Middle frontal gyrus (tissue), 1 donor: ENCODE data around the gene VPS4B.
"Not testable (repeated sequence)": the region's sequence is repeated elsewhere in the genome, so short reads cannot be mapped to it uniquely, and the experiment has no call there.

Experiments used
- DNase-seq: peaks from one replicate; pipeline ENCODE4 v3.0.0-alpha.2; 2015; ENCODE audit warnings: low spot score; ENCODE audit errors: extremely low spot score

VPS4B gene

DNA sequence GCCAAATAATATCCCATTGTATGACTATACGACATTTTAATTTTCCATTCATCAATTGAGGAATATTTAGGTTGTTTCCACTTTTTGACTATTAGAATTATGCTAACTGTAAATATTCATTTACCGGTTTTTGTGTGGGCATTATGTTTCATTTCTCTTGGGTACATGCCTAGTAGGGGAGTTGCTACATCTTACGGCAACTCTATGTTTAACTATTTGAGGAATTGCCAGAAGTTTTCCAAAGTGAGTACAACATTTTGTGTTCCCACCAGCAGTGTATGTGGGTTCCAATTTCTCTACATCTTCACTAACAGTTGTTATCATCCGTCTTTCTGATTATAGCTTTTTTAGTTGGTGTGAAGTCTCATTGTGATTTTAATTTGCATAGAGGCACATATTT, 53.7 kb downstream of the VPS4B start:
- no peak for DNase-seq

DNA sequence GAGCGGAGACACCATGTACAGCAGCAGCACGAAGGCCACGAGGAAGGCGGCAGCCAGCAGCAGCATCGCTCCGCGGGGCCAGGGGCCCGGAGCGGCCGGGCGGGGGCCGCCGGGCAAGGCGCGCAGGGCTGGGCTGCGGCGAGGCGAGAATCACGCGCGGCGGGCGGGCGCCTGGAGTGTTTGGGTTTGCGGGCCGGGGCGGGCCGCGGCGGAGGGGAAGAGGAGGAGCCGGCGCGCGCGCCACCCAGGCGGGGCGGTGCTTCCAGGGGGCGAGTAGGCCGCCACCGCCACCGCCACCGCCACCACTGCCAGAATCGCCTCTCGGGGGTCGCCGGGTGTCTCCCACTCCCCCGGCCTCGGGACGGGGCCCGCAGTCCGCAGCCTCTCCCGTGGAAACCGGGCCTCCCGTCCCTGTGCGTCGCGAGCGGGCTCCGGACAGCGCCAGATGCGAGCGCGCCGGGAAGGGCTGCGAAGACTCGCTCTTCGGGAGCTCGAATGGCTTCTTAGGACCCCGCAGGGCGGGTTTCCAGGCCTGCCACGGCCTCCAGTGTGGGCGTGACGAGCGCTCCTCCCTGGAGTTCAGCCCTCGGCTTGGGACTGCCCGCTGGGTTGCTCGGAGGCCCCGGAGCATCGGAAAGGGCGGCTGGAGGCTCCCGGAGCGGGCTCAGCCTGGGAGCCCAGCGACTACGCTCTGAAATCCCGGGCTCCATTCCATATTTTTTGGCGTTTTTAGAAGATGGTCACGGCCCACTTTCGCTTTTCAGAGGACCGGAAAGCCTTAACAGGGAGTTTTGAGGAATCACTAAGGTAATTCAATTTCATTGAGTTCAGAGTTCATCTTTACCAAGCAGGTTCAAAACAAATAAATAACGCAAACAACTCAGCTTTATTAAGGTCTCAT, 55.0 kb downstream of the VPS4B start, which contains the start of gene KDSR:
Gene KDSR (minus strand): TSS at position 154 of the 901 bp plus-strand sequence. CDS start 88 bp downstream, at position 66.
- peak; percentile 89 for DNase-seq

DNA sequence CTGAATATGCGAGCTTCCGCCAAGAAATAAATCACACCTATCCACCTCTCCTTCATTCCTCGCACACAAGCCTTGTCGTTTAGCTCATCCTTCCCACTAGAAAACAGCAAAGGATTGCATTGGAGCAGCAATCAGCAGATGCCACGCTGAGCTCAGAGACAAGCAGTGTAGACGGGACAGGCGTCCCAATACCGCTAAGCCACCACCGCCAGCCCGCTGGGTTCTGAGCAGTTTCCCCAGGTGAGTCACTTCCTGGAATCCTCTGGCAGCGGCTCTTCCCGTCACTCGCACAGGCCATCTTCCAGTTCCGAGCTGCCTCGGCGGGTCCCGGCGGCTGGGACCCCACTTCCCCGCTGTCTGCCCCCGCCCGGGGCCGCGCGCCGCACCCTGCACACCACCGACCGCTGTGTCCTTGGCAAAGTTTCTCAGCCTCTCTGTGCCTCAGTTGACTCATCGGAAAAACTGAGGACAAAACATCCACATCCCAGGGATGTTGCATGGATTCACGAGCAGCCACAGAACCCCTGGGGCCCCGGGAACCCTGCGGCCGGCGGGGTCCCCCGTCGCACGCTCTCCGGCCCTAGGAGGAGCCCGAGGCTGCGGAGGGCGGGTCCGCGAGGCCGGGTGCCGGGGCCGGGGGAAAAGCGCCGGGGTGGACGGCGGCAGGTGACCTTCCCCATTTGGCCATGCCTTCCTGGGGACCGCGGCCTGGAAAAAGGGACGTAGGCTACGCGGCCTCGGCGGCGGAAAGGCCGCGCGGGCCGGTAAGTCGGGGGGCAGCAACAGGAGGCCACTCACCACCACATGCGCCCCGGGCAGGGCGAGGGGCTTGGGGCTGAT, 55.8 kb downstream of the VPS4B start:
- DNase-seq: no peak

DNA sequence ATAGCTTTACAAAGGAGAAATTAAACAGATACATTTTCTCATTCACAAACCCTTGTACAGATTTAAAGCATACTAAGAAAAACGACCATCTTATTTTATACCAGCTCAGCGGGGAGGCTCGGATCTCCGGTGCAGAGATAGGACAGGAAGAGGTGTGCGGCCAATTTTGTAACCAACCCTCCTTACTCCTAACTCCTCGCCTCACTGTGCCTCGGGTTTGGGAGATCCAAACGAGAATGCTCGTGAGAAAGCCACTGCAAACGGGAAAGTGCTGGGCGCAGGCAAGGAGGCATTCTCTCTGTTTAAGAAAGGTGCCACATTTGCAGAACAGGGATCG, 56.4 kb downstream of the VPS4B start:
- DNase-seq: no peak

- no peak for DNase-seq
Observed at GRCh38 chr18:63363951-63364350, 58.3 kb downstream of the VPS4B start.

DNA sequence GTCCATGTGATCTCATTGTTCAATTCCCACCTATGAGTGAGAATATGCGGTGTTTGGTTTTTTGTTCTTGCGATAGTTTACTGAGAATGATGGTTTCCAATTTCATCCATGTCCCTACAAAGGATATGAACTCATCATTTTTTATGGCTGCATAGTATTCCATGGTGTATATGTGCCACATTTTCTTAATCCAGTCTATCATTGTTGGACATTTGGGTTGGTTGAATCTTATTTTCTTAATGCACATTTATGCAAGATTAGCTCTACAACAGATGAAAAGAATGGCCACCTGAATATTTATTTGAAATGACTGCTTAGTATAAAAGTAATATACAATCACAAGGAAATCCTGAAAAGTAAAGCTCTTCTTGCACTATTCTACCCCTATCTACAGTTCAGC, 58.9 kb downstream of the VPS4B start:
- DNase-seq: not testable (repeated sequence)

DNA sequence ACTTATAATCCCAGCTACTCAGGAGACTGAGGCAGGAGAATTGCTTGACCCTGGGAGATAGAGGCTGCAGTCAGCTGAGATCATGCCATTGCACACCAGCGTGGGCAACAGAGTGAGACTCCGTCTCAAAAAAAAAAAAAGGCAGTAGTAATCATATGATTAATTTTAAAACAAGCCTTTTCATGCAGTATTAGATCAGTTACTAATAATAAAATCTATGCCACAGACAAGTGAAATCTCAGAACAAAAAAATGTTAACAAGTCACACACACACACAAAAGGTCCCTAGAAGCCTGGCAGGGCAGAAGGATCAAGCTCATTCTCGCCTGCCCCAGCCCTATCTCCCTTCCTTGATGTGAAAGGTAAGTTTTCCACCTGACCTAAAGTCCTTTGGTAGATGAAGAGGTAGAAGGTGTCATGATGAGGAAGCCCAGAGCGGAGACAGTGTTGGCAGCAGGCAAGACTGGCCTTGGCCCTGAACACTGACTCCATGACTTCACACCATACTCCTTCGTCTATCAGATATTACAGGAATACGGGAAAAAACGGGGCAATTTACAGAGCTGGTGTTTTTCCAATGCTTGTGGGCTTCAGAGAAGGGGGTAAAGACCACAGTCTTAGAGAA, 65.9 kb downstream of the VPS4B start:
- no peak for DNase-seq

DNA sequence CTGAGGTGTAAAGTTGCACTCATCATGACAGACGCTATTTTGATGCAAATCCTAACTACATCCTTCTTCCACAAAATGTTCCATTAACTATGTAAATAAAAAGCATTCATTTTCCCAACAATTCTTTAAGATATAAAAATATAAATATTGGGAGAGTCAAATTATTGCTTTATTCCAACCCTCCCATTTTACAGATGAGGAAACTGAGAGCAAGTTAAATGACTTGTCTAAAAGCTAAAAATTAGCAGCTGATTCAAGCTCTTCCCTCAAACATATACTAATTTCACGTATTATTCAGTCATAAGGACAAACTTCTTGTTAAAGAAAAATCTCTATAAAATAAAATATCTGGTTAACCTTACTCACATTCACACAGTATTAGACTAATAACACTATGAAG, 72.0 kb downstream of the VPS4B start:
- DNase-seq: no peak

DNA sequence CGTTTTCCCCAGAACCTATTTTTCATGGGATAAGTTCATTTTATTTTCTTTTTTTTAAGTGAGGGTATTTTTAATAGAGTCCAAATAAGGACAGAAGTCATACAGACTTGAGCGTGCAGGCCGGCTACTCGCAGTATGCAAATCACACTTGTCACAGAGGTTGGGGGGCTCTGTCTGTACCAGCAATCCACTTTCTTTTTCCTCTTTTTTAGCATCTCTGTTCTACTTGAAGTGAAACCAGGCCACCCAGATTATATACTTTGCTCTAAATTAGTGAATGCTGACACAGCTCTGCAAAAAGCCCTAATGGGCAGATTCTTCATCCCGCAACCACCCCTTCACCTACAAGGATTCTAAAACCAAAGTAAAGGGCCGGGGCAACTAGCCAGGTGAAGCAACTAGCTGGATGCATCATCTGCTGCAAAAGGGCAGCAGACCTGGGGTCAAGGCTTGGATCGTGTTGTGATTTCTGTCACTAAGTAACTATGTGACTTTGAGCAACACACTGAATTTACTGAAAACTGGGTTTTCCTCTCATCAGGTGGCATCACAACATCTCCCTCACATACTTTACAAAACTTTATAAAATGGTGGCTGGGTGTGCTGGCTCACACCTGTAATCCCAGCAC, 73.7 kb downstream of the VPS4B start:
- no peak for DNase-seq

- no peak for DNase-seq
Observed at GRCh38 chr18:63346480-63347183, 75.6 kb downstream of the VPS4B start.

DNA sequence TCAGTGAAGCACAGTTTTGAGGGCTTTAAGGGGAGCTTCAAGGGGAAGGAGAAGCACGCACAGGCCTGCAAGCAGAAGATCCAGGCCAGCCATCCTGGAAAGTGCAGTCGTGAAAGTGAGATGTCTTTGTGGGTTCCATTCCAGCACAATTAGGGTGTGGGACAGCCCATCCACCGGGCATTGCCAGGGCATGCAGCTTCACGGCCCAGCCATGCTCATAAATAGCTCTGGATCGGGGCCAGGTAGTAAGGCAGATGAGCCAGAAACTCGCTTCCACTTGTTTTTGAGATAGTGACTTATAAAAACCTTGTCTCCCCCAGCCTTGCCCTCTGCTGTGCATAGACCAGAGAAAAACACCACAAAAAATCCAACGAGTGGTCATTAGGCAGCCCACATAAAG, 76.2 kb downstream of the VPS4B start:
- no peak for DNase-seq

DNA sequence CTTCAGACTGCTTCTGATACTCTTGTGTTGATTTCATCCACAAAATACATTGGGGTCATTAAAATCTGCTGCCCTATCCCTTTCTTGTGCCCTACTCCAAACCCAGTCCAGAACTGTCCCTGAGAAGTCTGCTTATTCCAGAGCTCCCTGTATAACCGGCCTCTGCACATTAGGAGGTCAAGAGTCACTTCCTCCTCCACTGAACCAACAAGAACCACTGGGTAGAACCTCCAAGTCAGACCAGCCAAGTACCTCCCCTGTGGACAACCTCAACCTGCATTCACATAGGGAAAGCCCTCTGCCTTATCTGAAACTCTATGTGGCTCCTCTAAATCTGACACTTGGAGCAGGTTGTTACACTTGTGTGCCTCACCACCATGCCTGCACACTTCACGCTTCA, 77.4 kb downstream of the VPS4B start:
- no peak for DNase-seq

DNA sequence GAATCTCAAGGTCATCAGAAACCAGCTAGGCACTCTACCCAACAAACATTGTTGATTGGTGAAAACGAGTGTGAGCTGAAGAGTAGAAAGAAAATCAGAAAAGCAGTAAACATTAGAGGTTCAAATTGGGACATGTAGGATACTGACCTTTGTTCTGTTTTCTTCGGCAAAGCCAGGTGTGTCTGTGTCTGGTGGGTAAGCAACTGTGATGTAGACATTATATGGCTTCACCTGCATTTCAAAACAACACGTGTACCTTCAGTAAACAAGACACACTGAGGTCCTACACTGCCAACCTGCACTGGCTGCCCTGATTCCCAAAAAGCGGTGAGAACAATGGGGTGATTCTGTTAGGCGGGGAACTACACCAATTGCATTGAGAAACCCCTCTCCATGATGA, 78.0 kb downstream of the VPS4B start:
- DNase-seq: no peak

GRCh38 chr18:63342206-63342605, 80.1 kb downstream of the VPS4B start:
- DNase-seq: no peak

DNA sequence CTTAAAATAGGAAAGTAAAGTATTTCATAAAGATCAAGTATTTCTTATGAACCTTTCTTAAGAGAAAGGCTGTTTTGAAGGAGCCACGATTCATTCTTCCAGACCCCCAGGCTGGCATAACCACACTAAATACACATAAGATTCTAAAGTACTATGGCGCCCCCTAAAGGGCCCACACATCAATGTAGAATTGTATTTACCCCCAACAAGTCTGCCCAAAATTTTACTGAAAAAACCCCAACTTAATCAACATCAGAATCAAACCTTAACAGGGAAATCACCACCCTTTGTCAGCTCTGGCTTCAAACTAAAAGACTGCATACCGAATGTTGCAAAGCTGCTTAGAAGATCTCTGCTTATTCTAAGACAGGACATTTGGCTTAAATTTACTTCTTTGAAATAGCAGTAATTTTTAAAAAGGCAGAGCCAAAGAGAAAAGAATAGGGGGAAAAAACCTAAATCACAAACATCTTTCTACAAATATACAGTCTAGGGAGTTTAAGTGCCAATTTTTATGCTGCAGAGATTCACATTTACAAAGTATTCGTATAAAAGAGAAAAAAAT, 82.3 kb downstream of the VPS4B start:
- DNase-seq: peak; percentile 37
